Measurements from ENCODE around the gene ACTC1.

Gene ACTC1

DNA sequence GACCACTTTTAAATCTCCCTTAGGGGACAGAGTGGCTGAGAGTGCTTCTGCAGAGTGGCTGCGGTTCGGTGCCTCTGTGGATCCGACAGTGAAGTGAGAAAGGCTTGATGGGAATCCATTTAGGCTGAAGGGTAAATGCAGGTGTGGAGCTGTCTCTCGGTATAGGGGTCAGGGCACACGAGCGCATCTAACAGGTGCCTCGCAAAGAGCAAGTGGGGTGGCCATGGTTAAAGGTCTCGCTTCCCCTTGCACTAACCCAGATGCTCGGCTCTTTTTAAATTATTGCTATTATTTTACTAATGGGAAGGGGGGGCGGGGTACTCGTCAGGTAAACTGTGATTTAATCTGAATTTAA, 40.0 kb downstream of the ACTC1 start:
- no peak for DNase-seq

DNA sequence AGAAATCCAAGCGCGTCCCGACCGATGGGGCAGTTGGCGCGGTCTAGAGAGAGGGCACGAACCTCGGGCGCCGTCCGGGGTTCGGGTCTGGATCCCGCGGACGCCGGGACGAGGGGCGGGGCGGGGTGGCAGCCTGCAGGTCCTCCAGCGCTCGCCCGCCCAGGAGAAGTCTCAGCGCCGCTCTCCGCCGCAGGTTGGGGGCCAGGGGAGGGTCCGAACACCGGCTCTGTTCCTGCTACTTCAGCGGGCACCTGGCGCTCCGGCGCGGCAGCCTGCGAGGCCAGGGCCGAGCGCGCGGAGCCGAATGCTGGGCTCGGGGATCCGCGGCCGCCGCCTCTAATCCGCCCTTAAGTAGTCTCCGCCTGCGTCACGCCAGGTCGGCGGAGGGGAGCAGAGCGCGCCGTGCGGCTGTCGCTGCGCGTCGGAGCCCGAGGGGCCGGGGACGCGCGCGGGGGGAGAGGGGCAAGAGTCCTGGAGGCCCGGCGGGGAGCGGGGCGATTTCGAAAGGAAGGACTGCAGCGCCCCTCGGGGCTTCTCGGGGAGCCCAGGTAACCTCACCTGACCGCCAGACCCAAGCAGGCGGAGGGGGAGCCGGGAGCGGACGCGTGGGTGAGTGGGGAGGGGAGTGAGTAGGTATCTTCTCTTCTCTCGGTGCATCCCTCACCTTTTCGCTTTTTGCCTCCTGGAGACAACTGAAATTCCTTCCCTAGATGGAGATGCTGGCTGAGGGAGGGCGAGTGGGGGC, 40.5 kb downstream of the ACTC1 start, which contains the start of gene GJD2:
Gene GJD2, minus strand, starts transcription at position 325 of the 745 bp plus-strand sequence. CDS start 510 bp downstream, outside the sequence.
- no peak for DNase-seq

GRCh38 chr15:34754171-34754601, 41.2 kb downstream of the ACTC1 start:
- no peak for DNase-seq

GRCh38 chr15:34753236-34753894, 42.0 kb downstream of the ACTC1 start:
- DNase-seq: no peak

DNA sequence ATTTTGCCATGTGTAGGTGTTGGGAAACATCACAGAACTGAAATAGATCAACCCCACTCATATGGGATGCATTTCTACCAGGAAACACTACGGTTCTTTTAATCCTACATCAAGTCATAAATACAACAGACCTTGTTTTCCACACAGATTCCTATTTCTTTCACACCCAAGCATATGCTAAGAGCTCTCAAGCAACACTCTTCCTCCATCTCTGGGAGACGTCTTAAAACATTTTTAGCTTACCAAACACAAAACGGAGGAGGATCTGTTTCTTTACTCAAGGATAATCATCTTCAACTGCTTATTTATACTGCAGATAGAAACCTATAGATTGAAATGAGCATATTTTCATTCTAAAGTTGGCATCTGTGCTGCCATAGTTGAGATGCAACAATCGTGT, 45.7 kb downstream of the ACTC1 start:
- DNase-seq: no peak
